ENCODE results near the gene CASP10. TPM values are rescaled to one million over a fixed set of nuclear protein-coding genes. Genes with fewer than 3 reads are reported as not detected.

The CASP10 gene
- total and polyA plus RNA-seq, 9 of the 15 experiments (the other 6 are each of a cell fraction or from before 2014, with no cell fraction given), result 7.1 to 20.4 (median 10.8) TPM

- no peak overlapping the region for H3K27ac ChIP-seq (ENCODE audit: extremely low read depth, low read depth, low read length)
- H3K9ac ChIP-seq (ENCODE audit: insufficient read depth in 1 of 2, low read depth in 2 of 2, low read length in 2 of 2), result no peak overlapping the region
- 86% methylated on average over 1 of the region's 1 CpG for WGBS (ENCODE audit: insufficient coverage, low coverage, missing lambda C conversion rate)
- no peak for TF ChIP-seq TBL1XR1 (IDR thresholded peaks at IDR 0.05; ENCODE audit: low read length in 2 of 2)
- no peak for TF ChIP-seq ZNF232 (CRISPR knock-in tag; IDR thresholded peaks at IDR 0.05)
- TF ChIP-seq, protein P1, sequence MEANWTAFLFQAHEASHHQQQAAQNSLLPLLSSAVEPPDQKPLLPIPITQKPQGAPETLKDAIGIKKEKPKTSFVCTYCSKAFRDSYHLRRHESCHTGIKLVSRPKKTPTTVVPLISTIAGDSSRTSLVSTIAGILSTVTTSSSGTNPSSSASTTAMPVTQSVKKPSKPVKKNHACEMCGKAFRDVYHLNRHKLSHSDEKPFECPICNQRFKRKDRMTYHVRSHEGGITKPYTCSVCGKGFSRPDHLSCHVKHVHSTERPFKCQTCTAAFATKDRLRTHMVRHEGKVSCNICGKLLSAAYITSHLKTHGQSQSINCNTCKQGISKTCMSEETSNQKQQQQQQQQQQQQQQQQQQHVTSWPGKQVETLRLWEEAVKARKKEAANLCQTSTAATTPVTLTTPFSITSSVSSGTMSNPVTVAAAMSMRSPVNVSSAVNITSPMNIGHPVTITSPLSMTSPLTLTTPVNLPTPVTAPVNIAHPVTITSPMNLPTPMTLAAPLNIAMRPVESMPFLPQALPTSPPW (CRISPR knock-in tag; IDR thresholded peaks at IDR 0.05), result no peak
- TF ChIP-seq EP400 (IDR thresholded peaks at IDR 0.05), result no peak
- TF ChIP-seq ZNF589 (CRISPR knock-in tag; IDR thresholded peaks at IDR 0.05; ENCODE audit: low read depth), result no peak
- TF ChIP-seq PHTF2 (CRISPR knock-in tag; IDR thresholded peaks at IDR 0.05), result no peak
- no peak for TF ChIP-seq ZNF77 (CRISPR knock-in tag; IDR thresholded peaks at IDR 0.05)
- TF ChIP-seq SP1 (CRISPR knock-in tag; IDR thresholded peaks at IDR 0.05), result no peak
- TF ChIP-seq, protein P2, sequence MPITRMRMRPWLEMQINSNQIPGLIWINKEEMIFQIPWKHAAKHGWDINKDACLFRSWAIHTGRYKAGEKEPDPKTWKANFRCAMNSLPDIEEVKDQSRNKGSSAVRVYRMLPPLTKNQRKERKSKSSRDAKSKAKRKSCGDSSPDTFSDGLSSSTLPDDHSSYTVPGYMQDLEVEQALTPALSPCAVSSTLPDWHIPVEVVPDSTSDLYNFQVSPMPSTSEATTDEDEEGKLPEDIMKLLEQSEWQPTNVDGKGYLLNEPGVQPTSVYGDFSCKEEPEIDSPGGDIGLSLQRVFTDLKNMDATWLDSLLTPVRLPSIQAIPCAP (CRISPR knock-in tag; IDR thresholded peaks at IDR 0.05; ENCODE audit: borderline replicate concordance), result no peak
- H3K4me3 ChIP-seq, result no peak overlapping the region
- H3K4me1 ChIP-seq (replicated peaks in 1 of 2; ENCODE audit: control insufficient read depth in 2 of 2, insufficient read depth in 2 of 2, low read length in 2 of 2), result peaks cover 10 to 20% of the 10 kb centered on the region in 2 experiments; a peak in 4 of 5 replicates
- H3K36me3 ChIP-seq (ENCODE audit: control insufficient read depth, insufficient read depth, low read length), result peaks cover 28% of the 10 kb centered on the region; the same call in 2 of the 3 replicates
- no peak overlapping the region for H2AFZ ChIP-seq (ENCODE audit: low read depth, low read length)
- no peak for ATAC-seq
- ChIA-PET POLR2A (no interaction called here), CTCF (ENCODE audit: low intra/inter-chr PET ratio) (no interaction called here)
- in situ Hi-C loops (cut with MboI) (loop anchor here (25.0 kb wide), 1 partner anchor 1255 kb away; the partner anchor contains the start of genes MAIP1 and TYW5), intact Hi-C loops (cut with micrococcal nuclease) (no loop called here)
- no TSS peak for BruUV-seq (replicated peaks)
- H4K20me1 ChIP-seq (replicated peaks; ENCODE audit: control insufficient read depth, insufficient read depth, low read length), result no peaks in the 10 kb centered on the region
- no peak overlapping the region for H3K4me2 ChIP-seq (ENCODE audit: insufficient read depth, low read length)
- no peak for DNase-seq (ENCODE audit: extremely low read depth in 1 of 4, low spot score in 3 of 4)
- no peaks in the 10 kb centered on the region for H3K9me1 ChIP-seq (ENCODE audit: control insufficient read depth, insufficient read depth, low read length)
- H3K27me3 ChIP-seq (ENCODE audit: control insufficient read depth in 2 of 2, insufficient read depth in 2 of 2, low read length in 2 of 2), result no peaks in the 10 kb centered on the region
- no peaks in the 10 kb centered on the region for H3K9me3 ChIP-seq (replicated peaks; ENCODE audit: control insufficient read depth, insufficient read depth, low read depth, low read length)
- no peak for FAIRE-seq
- H3K79me2 ChIP-seq (ENCODE audit: control insufficient read depth, insufficient read depth, low read length), result no peaks in the 10 kb centered on the region
Observed at GRCh38 chr2:201216918-201217317, 34.0 kb downstream of the CASP10 start.

Data from K562 (cell line).